GM19395 (cell line): ENCODE data around the gene ITGA8.

Source experiments
- ATAC-seq: cut with Tn5 transposase; IDR thresholded peaks from one replicate; pipeline ENCODE4 v1.9.1; 2021; ENCODE audit warnings: mild to moderate bottlenecking, moderate library complexity; ENCODE audit not compliant: unreplicated experiment

Gene ITGA8

GRCh38 chr10:15472431-15473395 lies 247.0 kb downstream of the ITGA8 start:
- ATAC-seq = no peak

- ATAC-seq = no peak
Measured at GRCh38 chr10:15472008-15472407, 247.7 kb downstream of the ITGA8 start.

GRCh38 chr10:15469111-15469510 lies 250.6 kb downstream of the ITGA8 start:
- ATAC-seq = no peak

GRCh38 chr10:15464381-15464780 lies 255.3 kb downstream of the ITGA8 start:
- no peak for ATAC-seq
